B cell (primary cell): ENCODE measurements around the gene CXADR.
A peak's percentile ranks its signal among the peaks of the same experiment; 100 is the strongest.

Experiments used
- CTCF ChIP-seq: fragments of 200-600 bp; IDR thresholded peaks from one replicate; pipeline ENCODE4 v1.8.0; 2022; ENCODE audit warnings: antibody characterized with exemption, mild to moderate bottlenecking
- EZH2 ChIP-seq: IDR thresholded peaks from 2 replicates; pipeline ENCODE4 v1.6.1; 2012; ENCODE audit warnings: borderline replicate concordance, low read depth, mild to moderate bottlenecking, moderate library complexity, low read length; ENCODE audit not compliant: insufficient read depth, poor library complexity, severe bottlenecking

- peak; percentile 40 for TF ChIP-seq CTCF
- no peak for TF ChIP-seq EZH2
These were observed at the start of gene CXADR for GRCh38 chr21:17512253-17513213.
